DND-41 (cell line): ENCODE results near the gene ITGAV.

Experiments
- ATAC-seq: fragments of 200-7000 bp; cut with Tn5 transposase; 3 replicates; pipeline ENCODE4 v1.9.1; 2021; ENCODE audit warnings: low read depth; ENCODE audit not compliant: insufficient read depth
- DNase-seq: peaks from one replicate; pipeline ENCODE4 v3.0.0-alpha.2; 2020
- H2AFZ ChIP-seq: 2 replicates; pipeline ENCODE4 v1.6.0; 2012; ENCODE audit warnings: low read depth, low read length
- H3K27ac ChIP-seq: 2 replicates; pipeline ENCODE4 v1.5.1; 2012; ENCODE audit warnings: low read length, inconsistent platforms
- H3K27me3 ChIP-seq: fragments of 200-600 bp; sonication (generic); 2 replicates; pipeline ENCODE4 v1.6.0; 2012; ENCODE audit warnings: low read length, mild to moderate bottlenecking, inconsistent platforms; ENCODE audit not compliant: insufficient read depth, poor library complexity
- H3K36me3 ChIP-seq: 2 replicates; pipeline ENCODE4 v1.5.1; 2012; ENCODE audit warnings: low read length, inconsistent platforms; ENCODE audit not compliant: insufficient read depth
- H3K4me1 ChIP-seq: 2 replicates; pipeline ENCODE4 v1.5.1; 2012; ENCODE audit warnings: mild to moderate bottlenecking, low read length; ENCODE audit not compliant: insufficient read depth
- H3K4me2 ChIP-seq: 2 replicates; pipeline ENCODE4 v1.6.0; 2012; ENCODE audit warnings: mild to moderate bottlenecking, moderate library complexity, low read length, inconsistent platforms; ENCODE audit not compliant: insufficient read depth
- H3K4me3 ChIP-seq, 2 experiments: fragments of 200-600 bp in 1 of 2; shearing (Covaris generic) in 1 of 2; 2 replicates each; pipeline ENCODE4 v1.5.1; 2012 to 2016; ENCODE audit warnings: inconsistent platforms in 2 of 2, low read length in 2 of 2, mild to moderate bottlenecking in 2 of 2, low read depth in 1 of 2, moderate library complexity in 1 of 2
- H3K79me2 ChIP-seq: 2 replicates; pipeline ENCODE4 v1.6.0; 2012; ENCODE audit warnings: low read length, inconsistent platforms; ENCODE audit not compliant: insufficient read depth
- H3K9ac ChIP-seq: 2 replicates; pipeline ENCODE4 v1.6.0; 2012; ENCODE audit warnings: low read depth, mild to moderate bottlenecking, inconsistent platforms, low read length, moderate library complexity
- H3K9me3 ChIP-seq: 2 replicates; pipeline ENCODE4 v1.5.1; 2012; ENCODE audit warnings: low read length, moderate library complexity, mild to moderate bottlenecking, inconsistent platforms; ENCODE audit not compliant: insufficient read depth, severe bottlenecking
- H4K20me1 ChIP-seq: 2 replicates; pipeline ENCODE4 v1.6.0; 2012; ENCODE audit warnings: low read length; ENCODE audit not compliant: insufficient read depth
- EZH2 ChIP-seq: IDR thresholded peaks from 3 replicates; pipeline ENCODE4 v1.6.1; 2012; ENCODE audit warnings: borderline replicate concordance, low read depth, mild to moderate bottlenecking, moderate library complexity, low read length, inconsistent platforms; ENCODE audit not compliant: severe bottlenecking
- TF ChIP-seq, protein P1 (sequence below): IDR thresholded peaks from 2 replicates; pipeline ENCODE4 v1.5.1; 2012; ENCODE audit warnings: borderline replicate concordance, low read length, moderate library complexity, mild to moderate bottlenecking; ENCODE audit not compliant: poor library complexity, severe bottlenecking; ENCODE audit errors: extremely low read depth

The ITGAV gene

DNA sequence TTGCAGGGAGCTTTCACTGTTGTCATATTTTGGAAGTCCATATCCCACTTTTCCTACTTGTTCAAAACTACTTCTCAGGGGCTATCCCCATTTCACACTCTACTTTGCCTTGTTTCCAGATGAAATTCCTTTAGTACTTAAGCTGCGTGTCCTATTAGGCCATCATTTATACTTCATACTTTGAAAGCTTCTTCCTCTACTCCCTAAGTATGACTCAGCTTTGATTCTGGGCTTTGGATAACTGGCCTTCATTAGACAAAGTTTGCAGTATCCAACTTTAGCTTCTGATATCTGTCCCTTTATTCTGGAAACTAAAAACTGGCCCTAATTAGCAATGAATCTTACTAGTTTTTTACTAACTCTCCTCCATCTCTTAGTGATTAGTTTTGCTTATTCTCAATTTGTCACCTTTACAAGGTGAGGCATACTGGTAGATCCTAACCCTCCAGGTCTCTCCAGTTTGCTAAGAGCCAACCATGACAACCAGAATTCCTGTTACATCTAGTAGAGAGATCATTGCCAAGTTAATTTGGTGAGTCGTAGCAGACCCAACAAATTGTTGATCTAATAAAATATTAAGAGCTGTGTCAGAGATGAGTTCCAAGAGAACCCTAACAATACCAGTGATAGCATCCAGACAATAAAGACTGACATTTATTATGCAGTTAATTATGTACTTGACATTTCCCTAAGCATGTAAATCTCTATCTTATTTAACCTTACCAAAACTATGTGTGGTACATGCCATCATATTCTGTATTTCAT is 31.2 kb upstream of the ITGAV start:
- DNase-seq (no peak), ATAC-seq (no peak)
- Histone ChIP-seq H3K9ac (no peak overlapping the region), H3K27me3 (no peaks in the 10 kb centered on the region), H2AFZ (no peak overlapping the region), H4K20me1 (no peaks in the 10 kb centered on the region), H3K4me3 (no peak overlapping the region), H3K36me3 (no peaks in the 10 kb centered on the region), H3K4me2 (no peak overlapping the region), H3K4me1 (no peaks in the 10 kb centered on the region), H3K79me2 (no peaks in the 10 kb centered on the region), H3K27ac (no peak overlapping the region), H3K9me3 (no peaks in the 10 kb centered on the region)
- TF ChIP-seq, protein P1, sequence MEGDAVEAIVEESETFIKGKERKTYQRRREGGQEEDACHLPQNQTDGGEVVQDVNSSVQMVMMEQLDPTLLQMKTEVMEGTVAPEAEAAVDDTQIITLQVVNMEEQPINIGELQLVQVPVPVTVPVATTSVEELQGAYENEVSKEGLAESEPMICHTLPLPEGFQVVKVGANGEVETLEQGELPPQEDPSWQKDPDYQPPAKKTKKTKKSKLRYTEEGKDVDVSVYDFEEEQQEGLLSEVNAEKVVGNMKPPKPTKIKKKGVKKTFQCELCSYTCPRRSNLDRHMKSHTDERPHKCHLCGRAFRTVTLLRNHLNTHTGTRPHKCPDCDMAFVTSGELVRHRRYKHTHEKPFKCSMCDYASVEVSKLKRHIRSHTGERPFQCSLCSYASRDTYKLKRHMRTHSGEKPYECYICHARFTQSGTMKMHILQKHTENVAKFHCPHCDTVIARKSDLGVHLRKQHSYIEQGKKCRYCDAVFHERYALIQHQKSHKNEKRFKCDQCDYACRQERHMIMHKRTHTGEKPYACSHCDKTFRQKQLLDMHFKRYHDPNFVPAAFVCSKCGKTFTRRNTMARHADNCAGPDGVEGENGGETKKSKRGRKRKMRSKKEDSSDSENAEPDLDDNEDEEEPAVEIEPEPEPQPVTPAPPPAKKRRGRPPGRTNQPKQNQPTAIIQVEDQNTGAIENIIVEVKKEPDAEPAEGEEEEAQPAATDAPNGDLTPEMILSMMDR, result no peak
- no peak for TF ChIP-seq EZH2

DNA sequence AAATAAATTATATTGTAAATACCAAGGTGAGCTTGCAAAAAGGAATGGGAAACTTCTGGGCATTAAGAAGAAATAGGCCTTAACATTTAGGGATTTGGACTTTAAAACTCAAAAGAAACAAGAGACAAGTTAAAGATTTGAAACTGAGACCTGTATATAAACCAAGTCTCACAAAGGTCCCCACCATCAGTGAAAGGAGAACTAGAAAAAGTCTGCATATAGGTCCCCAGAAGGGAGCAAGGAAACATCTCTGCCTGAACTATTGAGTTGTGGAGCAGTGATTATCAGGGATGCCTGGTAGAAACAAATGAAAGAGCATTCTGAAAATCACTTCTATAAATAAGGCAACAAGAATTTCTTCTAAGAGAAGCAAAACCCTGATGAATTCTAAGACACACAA is 30.5 kb upstream of the ITGAV start:
- Histone ChIP-seq H4K20me1 (no peaks in the 10 kb centered on the region), H3K9me3 (no peaks in the 10 kb centered on the region), H3K4me1 (no peaks in the 10 kb centered on the region), H3K4me2 (no peak overlapping the region), H2AFZ (no peak overlapping the region), H3K36me3 (no peaks in the 10 kb centered on the region), H3K27ac (no peak overlapping the region), H3K9ac (no peak overlapping the region), H3K27me3 (no peaks in the 10 kb centered on the region), H3K79me2 (no peaks in the 10 kb centered on the region), H3K4me3 (no peak overlapping the region)
- TF ChIP-seq, protein P1, result no peak
- no peak for TF ChIP-seq EZH2
- DNase-seq (no peak), ATAC-seq (no peak)

DNA sequence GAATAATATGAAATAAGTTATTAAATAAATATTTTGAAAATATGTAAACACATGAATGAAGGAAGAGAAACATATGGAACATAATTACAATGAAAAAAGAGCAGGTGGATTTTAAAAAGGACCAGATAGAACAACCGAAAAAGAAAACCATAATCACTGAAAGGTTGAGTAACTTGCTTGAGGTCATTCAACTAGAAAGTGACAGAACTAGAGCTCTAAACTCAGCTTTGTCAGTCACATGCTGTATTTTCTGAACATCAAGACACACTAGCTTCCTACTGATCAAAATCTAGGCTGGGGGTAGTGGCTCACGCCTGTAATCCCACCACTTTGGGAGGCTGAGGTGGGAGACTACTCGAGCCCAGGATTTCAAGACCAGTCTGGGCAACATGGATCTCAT is 30.0 kb upstream of the ITGAV start:
- TF ChIP-seq, protein P1, result no peak
- no peak for TF ChIP-seq EZH2
- Histone ChIP-seq H3K9ac (no peak overlapping the region), H3K4me2 (no peak overlapping the region)

More for the DNA sequence above, 30.0 kb upstream of the ITGAV start:
- no peak overlapping the region for H2AFZ ChIP-seq
- H3K4me3 ChIP-seq, result no peak overlapping the region
- H3K9me3 ChIP-seq, result no peaks in the 10 kb centered on the region
- no peaks in the 10 kb centered on the region for H3K4me1 ChIP-seq
- H3K27ac ChIP-seq, result no peak overlapping the region
- no peaks in the 10 kb centered on the region for H3K79me2 ChIP-seq
- H4K20me1 ChIP-seq, result no peaks in the 10 kb centered on the region
- ATAC-seq (no peak), DNase-seq (no peak)
- no peaks in the 10 kb centered on the region for H3K27me3 ChIP-seq
- no peaks in the 10 kb centered on the region for H3K36me3 ChIP-seq
